ENCODE measurements around the gene SH3PXD2B. TPM values are rescaled to one million over a fixed set of nuclear protein-coding genes. Genes with fewer than 3 reads are reported as not detected.

Gene SH3PXD2B
- total RNA-seq, 1 donor: 46.7 TPM

GRCh38 chr5:172486451-172486850, 32.1 kb upstream of the SH3PXD2B start:
- DNase-seq (ENCODE audit: low read depth): no peak
- H3K4me3 ChIP-seq (ENCODE audit: low read depth, low read length): no peak overlapping the region
- TF ChIP-seq CTCF (IDR thresholded peaks at IDR 0.05; ENCODE audit: insufficient read depth, low read length): no peak

GRCh38 chr5:172485511-172486202, 31.3 kb upstream of the SH3PXD2B start:
- H3K4me3 ChIP-seq (ENCODE audit: low read depth, low read length): no peak overlapping the region
- no peak for DNase-seq (ENCODE audit: low read depth)
- TF ChIP-seq CTCF (IDR thresholded peaks at IDR 0.05; ENCODE audit: insufficient read depth, low read length): no peak

GRCh38 chr5:172484664-172485063, 30.3 kb upstream of the SH3PXD2B start:
- H3K4me3 ChIP-seq (ENCODE audit: low read depth, low read length): no peak overlapping the region
- DNase-seq (ENCODE audit: low read depth): no peak
- TF ChIP-seq CTCF (IDR thresholded peaks at IDR 0.05; ENCODE audit: insufficient read depth, low read length): no peak

DNA sequence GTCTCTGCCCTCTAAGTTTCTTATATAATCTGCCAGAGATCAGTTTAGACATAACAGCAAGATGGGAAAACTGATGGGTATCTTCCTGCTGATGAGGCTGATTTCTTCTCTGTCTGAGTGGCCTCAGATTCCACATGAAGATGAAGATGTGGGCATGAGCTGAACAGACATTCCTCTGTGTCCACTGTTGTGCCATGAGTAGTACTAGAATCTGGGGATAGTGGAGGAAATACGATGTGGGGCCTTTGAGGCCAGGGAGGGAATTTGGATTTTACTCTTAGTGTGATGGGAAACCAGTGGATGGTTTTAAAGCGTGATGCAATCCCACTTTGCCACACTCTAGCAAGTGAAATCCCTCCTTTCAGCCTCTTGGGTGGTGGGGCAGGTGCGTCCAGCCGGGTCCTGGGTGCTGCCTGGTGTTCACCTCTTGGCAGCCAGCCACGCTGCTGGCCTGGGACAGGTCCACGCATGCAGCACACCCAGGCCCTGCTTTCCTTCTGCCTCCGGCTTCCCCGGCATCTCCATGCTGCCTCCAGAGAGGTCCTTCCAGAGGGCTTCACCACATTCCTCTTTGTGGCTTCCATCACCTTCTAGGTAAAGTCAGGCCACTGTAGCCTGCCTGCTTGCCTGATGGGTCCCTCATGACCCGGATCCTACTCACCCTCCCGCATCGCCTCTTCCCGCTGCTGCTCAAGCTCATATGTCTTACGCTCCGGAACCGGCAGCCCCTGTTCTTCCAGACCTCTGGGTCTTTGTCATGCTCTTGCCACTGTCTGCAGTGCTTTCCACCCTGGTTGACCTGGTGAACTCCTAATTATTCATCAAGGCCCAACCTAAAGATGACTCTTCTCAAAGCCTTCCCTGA, 28.1 kb upstream of the SH3PXD2B start:
- H3K4me3 ChIP-seq (ENCODE audit: low read depth, low read length): no peak overlapping the region
- TF ChIP-seq CTCF (IDR thresholded peaks at IDR 0.05; ENCODE audit: insufficient read depth, low read length): no peak

GRCh38 chr5:172481011-172481800, 26.9 kb upstream of the SH3PXD2B start:
- no peak for TF ChIP-seq CTCF (IDR thresholded peaks at IDR 0.05; ENCODE audit: insufficient read depth, low read length)
- H3K4me3 ChIP-seq (ENCODE audit: low read depth, low read length): no peak overlapping the region
- DNase-seq (ENCODE audit: low read depth): peak; percentile 28

More for the DNA sequence above, 28.1 kb upstream of the SH3PXD2B start:
- DNase-seq (ENCODE audit: low read depth): no peak

- no peak for TF ChIP-seq CTCF (IDR thresholded peaks at IDR 0.05; ENCODE audit: insufficient read depth, low read length)
- H3K4me3 ChIP-seq (ENCODE audit: low read depth, low read length): no peak overlapping the region
- DNase-seq (ENCODE audit: low read depth): no peak
Measured at GRCh38 chr5:172479784-172480115, 25.4 kb upstream of the SH3PXD2B start.
